Measurements from ENCODE around the gene TWF1.
"Not testable (repeated sequence)": the region's sequence is repeated elsewhere in the genome, so short reads cannot be mapped to it uniquely, and the experiment has no call there.

The TWF1 gene

GRCh38 chr12:43805860-43806736 is at the start of gene TWF1:
TWF1 (minus strand) TSS chr12:43806317; CDS start chr12:43806245, 72 bp downstream.
- peak; percentile 63 to 82 for DNase-seq (ENCODE audit: low read depth in 1 of 2, low spot score in 1 of 2)

DNA sequence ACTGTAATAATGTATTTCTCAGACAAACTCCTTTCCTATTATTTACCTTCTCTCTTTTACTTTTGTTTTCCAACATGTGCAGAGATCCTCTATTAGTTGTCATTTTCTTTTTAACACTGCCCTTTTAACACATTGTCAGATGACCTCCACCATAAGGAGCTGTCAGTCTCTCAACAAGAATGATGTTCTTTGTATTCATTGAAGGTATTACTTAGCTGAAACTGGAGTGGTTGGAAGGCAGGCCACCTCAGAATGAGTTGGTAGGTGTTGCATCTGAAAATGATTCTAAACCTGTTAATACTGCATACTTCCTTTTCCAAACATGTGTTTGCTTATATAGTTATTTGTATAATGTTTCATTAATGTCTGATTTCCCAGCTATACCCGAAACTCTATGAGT is 46.6 kb upstream of the TWF1 start:
- no peak for DNase-seq (ENCODE audit: low read depth in 1 of 2, low spot score in 1 of 2)

DNA sequence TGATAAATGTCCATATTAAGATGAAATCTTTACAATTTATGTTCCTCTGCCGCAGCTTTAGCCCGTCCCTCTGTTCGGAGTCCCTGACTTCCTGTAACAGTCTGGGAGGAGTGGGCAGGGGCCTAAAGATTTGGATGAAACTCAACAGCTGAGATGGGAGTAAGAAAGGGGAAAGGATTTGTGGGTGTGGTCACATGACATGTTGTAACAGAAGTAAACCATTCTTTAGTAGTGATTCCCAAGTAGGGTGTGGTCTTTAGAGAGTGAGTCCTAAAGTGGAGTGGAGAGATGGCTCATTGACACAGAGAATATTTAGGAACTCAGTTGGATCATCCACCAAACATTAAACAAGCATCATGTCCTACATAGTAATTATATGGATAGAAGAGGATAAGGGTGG is 42.7 kb upstream of the TWF1 start:
- DNase-seq (ENCODE audit: low read depth in 1 of 2, low spot score in 1 of 2) = no peak

DNA sequence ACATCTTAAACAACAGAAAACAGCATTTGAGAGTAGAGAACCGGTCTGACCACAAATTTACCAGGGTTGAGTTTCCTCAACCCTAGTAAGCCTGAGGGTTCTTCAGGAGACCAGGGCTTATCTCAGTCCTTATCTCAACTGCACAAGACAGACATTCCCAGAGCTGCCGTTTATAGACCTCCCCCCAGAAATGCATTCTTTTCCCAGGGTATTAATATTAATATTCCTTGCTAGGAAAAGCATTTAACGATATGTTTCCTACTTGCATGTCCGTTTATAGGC is 42.0 kb upstream of the TWF1 start:
- DNase-seq (ENCODE audit: low read depth in 1 of 2, low spot score in 1 of 2) = no peak

GRCh38 chr12:43847425-43848225 is 41.5 kb upstream of the TWF1 start:
- DNase-seq (ENCODE audit: low read depth in 1 of 2, low spot score in 1 of 2) = not testable (repeated sequence)

DNA sequence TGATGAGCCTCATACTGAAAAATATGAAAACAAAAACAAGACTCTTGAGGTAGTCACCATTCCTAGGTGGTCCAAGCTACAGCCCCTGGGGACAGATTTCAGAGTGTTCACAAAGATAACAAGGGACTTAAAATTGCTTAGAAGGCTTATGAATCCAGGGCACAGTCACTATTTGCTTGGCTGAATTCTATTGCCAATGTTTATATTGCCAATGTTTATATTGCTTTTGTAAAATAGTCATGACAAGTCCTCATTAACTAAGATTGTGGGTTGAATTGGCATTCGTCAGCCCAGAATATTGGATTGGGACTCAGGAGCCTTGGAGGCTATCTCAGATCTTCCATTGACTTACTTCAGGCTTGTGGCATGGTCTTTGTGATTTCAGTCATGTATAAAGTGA is 36.1 kb upstream of the TWF1 start:
- no peak for DNase-seq (ENCODE audit: low read depth in 1 of 2, low spot score in 1 of 2)

GRCh38 chr12:43841253-43841652 is 35.1 kb upstream of the TWF1 start:
- DNase-seq (ENCODE audit: low read depth in 1 of 2, low spot score in 1 of 2) = no peak

GRCh38 chr12:43840338-43840737 is 34.2 kb upstream of the TWF1 start:
- DNase-seq (ENCODE audit: low read depth in 1 of 2, low spot score in 1 of 2) = no peak

- no peak for DNase-seq (ENCODE audit: low read depth in 1 of 2, low spot score in 1 of 2)
Observed at GRCh38 chr12:43836475-43836989, 30.4 kb upstream of the TWF1 start.

- peak; percentile 28 to 47 for DNase-seq (ENCODE audit: low read depth in 1 of 2, low spot score in 1 of 2)
Observed at GRCh38 chr12:43835656-43836474, 29.7 kb upstream of the TWF1 start, which contains the start of gene TMEM117. TMEM117 (plus strand) TSS chr12:43836081.

DNA sequence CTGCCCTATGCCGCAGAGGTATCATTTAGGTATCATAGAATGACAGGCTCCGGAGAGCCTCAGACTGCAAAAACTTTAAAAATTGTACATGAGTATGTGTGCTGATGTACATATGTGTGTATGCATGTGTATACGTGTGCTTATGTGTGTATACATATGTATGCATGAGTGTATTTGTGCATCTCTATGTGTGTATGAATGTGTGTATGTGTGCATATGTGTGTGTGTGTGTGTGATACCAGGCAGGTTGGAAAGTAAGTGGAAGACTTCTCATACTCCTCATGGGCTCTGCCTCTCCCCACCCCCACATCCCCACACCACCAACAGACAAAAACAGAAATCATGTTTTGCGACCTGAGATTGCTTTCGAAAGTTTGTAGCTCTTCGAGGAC is 29.1 kb upstream of the TWF1 start:
- peak in 1 of 2 donors; percentile 2 for DNase-seq (ENCODE audit: low read depth in 1 of 2, low spot score in 1 of 2)

DNA sequence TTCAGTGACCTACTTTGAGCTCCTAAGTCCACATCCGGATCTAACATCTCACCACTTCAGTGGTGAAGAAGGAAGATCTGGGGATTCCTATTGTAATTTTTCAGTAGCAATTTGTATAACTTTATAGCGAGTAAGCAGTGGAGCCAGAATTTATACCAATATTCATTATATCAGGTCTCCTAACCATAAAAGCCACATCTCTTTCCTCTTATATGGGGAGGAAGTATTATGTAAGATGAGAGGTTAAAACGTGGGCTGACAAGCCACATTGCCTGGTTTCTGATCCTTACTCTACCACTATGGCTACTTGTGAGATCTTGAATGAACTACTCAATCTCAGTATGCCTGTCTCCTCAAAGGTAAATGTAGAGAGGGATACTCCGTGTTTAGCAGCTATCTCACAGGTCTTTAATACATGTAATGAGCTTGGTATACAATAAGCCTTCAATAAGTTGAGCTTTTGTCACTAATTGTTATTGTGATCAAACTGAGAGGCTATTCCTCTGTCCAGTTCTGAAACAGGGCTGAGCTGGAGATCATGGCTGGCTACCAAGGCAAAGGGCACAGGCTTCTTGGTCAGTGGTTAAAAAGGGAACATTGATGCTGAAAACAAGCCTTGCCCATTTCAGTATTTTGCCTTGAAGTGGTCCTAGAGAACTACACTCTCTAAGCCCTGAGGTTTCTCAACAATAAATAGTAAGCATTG is 26.5 kb upstream of the TWF1 start:
- DNase-seq (ENCODE audit: low read depth in 1 of 2, low spot score in 1 of 2) = no peak

DNA sequence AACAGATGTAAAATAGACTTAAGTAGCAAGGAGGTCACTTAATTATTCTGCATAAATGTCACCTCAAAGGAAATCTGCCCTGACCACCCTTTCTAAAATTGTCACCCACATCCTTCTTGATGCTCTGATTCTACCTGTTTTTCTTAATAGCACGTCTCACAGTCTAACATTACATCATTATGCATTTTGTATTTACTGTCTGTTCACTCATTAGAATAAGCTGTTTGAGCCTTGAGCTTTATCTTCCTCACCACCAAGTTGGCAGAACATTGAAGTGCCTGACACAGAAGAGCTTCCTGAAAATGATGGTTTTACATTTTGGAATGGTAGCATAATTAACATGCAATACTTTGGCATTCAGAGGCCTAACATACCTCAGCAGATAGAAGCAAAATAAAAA is 21.0 kb upstream of the TWF1 start:
- DNase-seq (ENCODE audit: low read depth in 1 of 2, low spot score in 1 of 2) = no peak

DNA sequence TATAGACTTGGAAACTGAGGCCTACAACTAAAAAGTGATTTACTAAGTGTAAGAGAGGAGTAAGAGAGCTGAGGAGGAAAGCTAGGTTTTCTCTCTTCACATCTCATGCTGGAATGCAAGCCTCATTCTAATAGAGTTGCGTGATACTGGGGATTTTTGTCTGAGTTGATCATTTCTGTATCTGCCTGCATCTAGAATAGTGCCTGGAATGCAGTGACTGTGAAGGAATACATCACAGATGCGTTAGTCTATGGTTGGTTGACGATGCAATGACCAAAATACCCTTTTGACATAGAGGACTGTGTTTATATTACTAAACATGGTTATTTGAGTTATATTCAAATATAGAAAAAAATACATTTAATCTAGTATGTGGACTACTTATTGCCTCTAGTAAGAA is 20.6 kb upstream of the TWF1 start:
- no peak for DNase-seq (ENCODE audit: low read depth in 1 of 2, low spot score in 1 of 2)

- no peak for DNase-seq (ENCODE audit: low read depth in 1 of 2, low spot score in 1 of 2)
Observed at GRCh38 chr12:43824207-43824775, 18.2 kb upstream of the TWF1 start.

- DNase-seq (ENCODE audit: low read depth in 1 of 2, low spot score in 1 of 2) = no peak
Observed at GRCh38 chr12:43816168-43816567, 10.1 kb upstream of the TWF1 start.

- DNase-seq (ENCODE audit: low read depth in 1 of 2, low spot score in 1 of 2) = no peak
Observed at GRCh38 chr12:43815416-43815815, 9.3 kb upstream of the TWF1 start.

DNA sequence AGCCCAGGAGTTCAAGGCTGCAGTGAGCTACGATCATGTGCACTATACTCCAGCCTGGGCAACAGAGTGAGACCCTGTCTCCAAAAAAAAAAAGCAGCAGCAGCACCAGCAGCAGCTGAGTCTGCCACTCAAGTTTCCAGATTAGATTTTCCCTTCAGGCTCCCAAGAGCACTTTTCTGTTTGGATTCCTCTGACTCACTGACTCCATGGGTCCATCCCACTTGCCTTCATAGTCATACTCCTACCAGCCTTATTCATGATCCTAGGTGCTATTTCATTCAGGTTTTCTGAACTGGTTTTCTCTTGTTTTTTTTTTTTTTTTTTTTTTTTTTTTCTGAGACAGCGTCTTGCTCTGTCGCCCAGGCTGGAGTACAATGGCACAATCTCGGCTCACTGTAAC is 6.8 kb upstream of the TWF1 start:
- no peak for DNase-seq (ENCODE audit: low read depth in 1 of 2, low spot score in 1 of 2)

DNA sequence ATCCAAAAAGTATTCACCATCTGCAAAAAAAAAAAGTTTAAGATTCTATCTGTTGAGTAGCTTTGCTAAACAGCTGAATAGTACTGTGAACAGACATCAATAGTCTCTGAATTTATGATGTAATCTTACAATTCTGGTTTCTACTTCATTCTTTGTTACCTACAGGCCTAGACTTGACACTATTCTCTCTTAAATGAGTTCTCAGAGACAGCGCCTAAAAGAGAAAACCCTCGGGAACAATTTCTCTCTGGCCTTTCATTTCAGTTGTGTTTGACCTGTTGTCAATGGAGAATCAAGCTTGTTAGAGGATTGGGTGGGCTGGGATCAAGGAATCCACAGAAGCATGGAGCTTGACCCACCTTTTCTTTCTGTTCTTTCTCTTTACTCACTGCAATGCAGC is 5.9 kb upstream of the TWF1 start:
- no peak for DNase-seq (ENCODE audit: low read depth in 1 of 2, low spot score in 1 of 2)

GRCh38 chr12:43807386-43807785 is 1.3 kb upstream of the TWF1 start:
- DNase-seq (ENCODE audit: low read depth in 1 of 2, low spot score in 1 of 2) = no peak

DNA sequence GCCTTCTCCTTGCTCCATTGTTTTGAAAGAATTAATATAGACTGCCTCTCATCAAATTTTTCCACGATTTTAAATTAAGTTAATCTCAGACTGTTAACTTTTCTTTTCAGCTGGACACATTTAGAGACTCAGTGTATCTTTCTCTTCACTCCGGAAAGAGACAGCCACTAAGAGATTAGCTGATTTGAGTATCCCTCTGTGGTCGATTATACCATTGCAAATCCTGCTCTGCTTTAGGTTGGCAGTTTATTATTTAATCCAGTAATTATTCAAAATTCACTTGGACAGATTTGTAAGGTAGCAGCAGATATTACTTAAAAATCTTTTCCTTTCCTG is 588 bp upstream of the TWF1 start:
- no peak for DNase-seq (ENCODE audit: low read depth in 1 of 2, low spot score in 1 of 2)
